GM13977 (cell line): ENCODE data around the gene NLRP3.
"Not testable (repeated sequence)": the region's sequence is repeated elsewhere in the genome, so short reads cannot be mapped to it uniquely, and the experiment has no call there.

Source experiments
- DNase-seq: peaks from one replicate; pipeline ENCODE4 v3.0.0; 2012; ENCODE audit warnings: low spot score
- CTCF ChIP-seq: IDR thresholded peaks from 2 replicates; pipeline ENCODE4 v1.5.1; 2012; ENCODE audit warnings: mild to moderate bottlenecking, control low read depth; ENCODE audit not compliant: insufficient read depth; ENCODE audit errors: extremely low read depth, missing control alignments
- in situ Hi-C: fragments of 300-500 bp; cut with MboI; formaldehyde crosslinking; loops from one replicate; pipeline ENCODE4 v1.12.0; 2022; ENCODE audit warnings: low sequenced_read_pairs, low pct_unique_long_range_greater_than_20kb, mixed read lengths, inconsistent platforms; ENCODE audit not compliant: unreplicated experiment

NLRP3 gene

GRCh38 chr1:247415423-247416361, at the start of gene NLRP3:
Gene NLRP3 (plus strand): TSS chr1:247416173. CDS start chr1:247418801, 2,628 bp downstream.
- no peak for TF ChIP-seq CTCF
- no peak for DNase-seq
- in situ Hi-C loops, result no loop called here

GRCh38 chr1:247366345-247366744, 49.6 kb upstream of the NLRP3 start:
- in situ Hi-C loops, DNase-seq: not testable (repeated sequence)

GRCh38 chr1:247366926-247367645, 48.9 kb upstream of the NLRP3 start:
- in situ Hi-C loops, result no loop called here
- DNase-seq, result no peak
- TF ChIP-seq CTCF, result no peak

- TF ChIP-seq CTCF, result no peak
- DNase-seq, result no peak
- in situ Hi-C loops, result no loop called here
Observed at GRCh38 chr1:247367786-247368422, 48.1 kb upstream of the NLRP3 start.

GRCh38 chr1:247368490-247369145, 47.4 kb upstream of the NLRP3 start:
- no peak for DNase-seq
- in situ Hi-C loops, result no loop called here
- TF ChIP-seq CTCF, result no peak

GRCh38 chr1:247370786-247371732, 44.9 kb upstream of the NLRP3 start:
- in situ Hi-C loops, result no loop called here
- no peak for DNase-seq
- TF ChIP-seq CTCF, result no peak
